ENCODE data around the gene CYB5A.
"Not testable (repeated sequence)": the region's sequence is repeated elsewhere in the genome, so short reads cannot be mapped to it uniquely, and the experiment has no call there.

Gene CYB5A

DNA sequence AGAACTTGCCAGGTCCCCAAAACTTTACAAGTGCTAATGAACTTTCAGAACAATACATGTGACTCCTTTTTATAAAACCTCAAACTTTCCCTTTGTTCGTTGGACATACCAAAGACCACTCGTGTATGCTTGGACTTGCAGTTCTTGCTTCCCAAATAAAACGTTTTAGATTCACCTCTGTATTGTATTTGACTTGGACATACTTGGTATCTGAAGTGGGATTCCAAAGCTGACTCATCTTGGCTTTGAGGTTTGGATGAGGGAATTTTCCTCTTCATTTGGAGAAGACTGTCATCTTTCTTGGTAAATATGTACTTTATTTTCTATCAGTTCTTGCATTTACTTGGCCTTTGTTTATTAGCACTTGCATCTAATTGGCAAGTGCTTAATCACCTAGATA is 8.0 kb upstream of the CYB5A start:
- FAIRE-seq (no peak), DNase-seq (ENCODE audit: extremely low spot score, insufficient read length, low read depth) (no peak)

DNA sequence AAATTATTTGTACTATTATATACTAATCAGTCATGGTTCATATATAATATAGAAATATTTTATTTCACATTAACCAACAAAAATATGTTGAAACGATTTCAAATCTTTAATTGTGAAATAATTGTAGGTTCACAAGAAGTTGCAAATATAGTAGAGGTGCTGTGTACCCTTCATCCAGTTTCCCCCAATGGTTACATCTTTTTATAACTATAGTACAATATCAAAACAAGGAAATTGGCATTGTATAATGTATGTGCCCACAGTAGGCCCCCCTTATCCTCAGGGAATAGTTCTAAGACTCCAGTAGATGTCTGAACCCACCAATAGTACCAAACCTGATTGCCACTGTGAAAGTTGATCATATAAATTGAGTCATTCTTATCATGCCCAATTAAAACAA is 7.4 kb upstream of the CYB5A start:
- DNase-seq (ENCODE audit: extremely low spot score, insufficient read length, low read depth): no peak
- FAIRE-seq: no peak

DNA sequence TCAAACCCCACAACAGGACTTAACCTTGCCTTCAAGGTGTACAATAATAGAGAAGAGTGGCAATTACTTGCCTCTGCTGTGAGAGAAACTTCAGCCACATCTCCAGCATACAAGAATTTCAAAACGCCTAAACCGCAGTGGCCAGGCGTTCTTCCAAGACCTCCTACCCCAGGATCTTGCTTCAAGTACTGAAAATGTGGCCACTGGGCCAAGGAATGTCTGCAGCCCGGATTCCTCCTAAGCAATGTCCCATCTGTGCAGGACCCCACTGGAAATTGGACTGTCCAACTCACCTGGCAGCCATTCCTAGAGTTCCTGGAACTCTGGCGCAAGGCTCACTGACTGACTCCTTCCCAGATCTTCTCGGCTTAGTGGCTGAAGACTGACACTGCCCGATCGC is 2.8 kb upstream of the CYB5A start:
- DNase-seq (ENCODE audit: extremely low spot score, insufficient read length, low read depth) (no peak), FAIRE-seq (no peak)

DNA sequence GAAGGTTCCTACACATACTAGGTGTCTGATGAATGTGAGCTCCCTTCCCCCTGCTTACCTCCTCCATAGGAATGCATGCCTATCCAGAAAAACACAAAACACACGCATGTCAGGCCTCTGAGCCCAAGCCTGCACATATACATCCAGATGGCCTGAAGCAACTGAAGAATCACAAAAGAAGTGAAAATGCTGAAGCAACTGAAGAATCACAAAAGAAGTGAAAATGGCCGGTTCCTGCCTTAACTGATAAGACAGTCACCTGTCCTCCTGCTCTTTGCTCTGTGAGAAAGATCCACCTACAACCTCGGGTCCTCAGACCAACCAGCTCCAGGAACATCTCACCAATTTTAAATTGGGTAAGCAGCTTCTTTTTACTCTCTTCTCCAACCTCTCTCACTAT is 1.2 kb upstream of the CYB5A start:
- DNase-seq (ENCODE audit: extremely low spot score, insufficient read length, low read depth); FAIRE-seq: not testable (repeated sequence)

DNA sequence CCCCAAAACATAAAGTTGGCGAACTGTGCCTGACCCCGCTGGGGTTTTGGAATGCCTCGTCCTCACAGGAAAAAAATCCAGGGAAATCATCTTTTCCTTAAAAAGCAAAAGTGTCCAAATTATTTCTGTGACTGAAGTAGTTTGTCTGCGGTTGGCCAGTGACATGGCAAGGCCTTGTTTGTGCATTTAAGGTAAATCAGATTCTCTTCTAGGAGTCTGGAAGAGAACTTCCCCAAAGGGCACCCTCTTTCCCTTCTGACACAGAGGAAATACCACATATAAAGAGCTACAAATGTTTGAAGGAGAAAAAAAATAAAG is 737 bp upstream of the CYB5A start:
- no peak for FAIRE-seq
- DNase-seq (ENCODE audit: extremely low spot score, insufficient read length, low read depth): no peak

DNA sequence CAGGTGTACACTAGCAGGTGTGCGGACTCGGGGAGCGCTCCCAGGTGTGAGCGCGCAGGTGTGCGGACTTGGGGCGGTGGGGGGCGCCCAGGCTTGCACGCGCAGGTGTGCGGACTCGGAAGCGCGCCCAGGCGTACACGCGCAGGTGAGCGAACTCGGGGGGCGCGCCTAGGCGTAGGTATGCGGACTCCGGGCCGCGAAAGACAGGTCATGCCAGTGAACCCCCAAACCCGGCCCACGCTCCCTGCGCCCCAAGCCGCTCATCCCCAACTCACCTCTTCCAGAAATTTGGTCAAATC is 342 bp downstream of the CYB5A start:
- no peak for DNase-seq (ENCODE audit: extremely low spot score, insufficient read length, low read depth)
- FAIRE-seq: no peak

DNA sequence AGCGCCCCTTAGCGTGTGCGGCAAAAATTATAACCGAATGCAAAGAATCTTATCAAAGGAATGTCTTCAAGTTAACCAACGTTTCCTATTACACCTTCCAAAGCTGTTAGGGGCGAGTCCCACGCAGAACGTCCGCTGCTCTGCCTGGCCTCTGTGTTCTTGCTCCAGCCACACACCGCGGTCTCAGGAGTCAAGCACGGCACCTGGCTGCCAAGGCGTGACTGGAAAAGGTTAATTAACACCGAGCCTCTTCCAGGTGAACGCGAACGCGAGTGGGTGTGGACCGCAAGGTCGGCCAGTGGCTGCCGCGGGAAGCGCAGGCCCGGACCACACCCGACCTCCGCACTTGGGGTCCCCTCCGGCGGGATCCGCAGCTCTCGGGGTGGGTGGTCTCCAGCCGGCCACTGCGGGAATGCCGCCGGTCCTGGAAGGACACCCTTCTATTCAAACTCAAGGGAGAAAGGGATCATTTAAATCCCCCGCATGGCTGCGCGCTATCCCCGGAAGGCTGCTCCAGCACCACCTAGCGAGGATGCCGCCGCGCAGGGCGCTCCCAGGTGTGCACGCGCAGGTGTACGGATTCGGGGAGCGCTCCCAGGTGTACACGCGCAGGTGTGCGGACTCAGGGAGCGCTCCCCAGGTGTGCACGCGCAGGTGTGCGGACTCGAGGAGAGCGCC is 830 bp downstream of the CYB5A start:
- FAIRE-seq (no peak), DNase-seq (ENCODE audit: extremely low spot score, insufficient read length, low read depth) (no peak)

DNA sequence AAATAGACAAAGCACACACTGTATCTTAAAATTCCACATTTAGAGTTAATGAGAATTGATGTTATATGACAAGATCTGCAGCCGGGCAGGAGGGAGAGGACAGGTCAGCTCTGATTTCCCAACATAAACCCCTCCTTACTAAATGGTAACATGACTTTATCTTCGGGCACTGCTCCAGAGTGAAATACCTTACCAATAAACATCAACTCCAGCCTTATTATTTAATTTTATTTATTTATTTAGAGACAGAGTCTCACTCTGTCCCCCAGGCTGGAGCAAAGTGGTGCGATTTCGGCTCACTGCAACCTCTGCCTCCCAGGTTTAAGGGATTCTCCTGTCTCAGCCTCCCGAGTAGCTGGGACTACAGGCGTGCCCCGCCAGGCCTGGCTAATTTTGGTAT is 1.7 kb downstream of the CYB5A start:
- FAIRE-seq: no peak

DNA sequence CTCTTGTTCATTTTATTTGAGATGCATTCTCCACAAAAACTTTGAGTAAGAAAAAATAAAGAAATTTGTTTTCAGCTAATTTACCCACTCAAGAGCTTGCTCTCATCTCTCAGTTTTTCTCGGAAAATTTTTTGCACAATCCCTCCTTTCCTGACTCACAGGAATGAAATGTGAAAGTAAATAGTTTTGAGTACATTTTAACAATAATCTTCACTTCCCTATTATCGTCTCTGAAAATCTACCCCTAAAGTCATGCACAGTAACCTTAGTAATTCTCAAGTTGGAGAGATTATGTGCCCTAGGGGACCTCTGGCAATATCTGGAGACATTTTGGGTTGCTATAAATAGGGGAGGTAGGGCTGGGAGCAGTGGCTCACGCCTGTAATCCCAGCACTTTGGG is 2.6 kb downstream of the CYB5A start:
- no peak for FAIRE-seq
- DNase-seq (ENCODE audit: extremely low spot score, insufficient read length, low read depth): no peak

More for the DNA sequence above, 1.7 kb downstream of the CYB5A start:
- DNase-seq (ENCODE audit: extremely low spot score, insufficient read length, low read depth): no peak

DNA sequence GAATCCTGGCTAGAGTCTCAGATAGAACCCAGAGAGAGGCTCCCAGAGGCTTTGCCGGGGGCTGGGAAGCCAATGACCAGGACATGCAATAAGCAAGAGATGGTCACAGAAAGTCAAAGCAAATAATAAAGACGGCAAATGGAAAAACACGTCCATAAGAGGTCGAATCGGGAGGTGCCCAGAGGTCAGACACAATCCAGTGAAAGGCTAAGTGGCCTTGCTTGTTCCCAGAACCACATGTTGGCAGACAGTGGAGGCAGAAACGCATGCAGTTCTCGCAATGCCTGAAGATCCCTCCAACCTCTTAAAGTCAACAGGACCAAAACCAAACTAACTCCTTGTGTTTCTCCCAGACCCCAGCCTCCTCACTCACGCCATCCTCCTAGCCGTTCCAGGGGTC is 3.0 kb downstream of the CYB5A start:
- FAIRE-seq: no peak
- no peak for DNase-seq (ENCODE audit: extremely low spot score, insufficient read length, low read depth)

DNA sequence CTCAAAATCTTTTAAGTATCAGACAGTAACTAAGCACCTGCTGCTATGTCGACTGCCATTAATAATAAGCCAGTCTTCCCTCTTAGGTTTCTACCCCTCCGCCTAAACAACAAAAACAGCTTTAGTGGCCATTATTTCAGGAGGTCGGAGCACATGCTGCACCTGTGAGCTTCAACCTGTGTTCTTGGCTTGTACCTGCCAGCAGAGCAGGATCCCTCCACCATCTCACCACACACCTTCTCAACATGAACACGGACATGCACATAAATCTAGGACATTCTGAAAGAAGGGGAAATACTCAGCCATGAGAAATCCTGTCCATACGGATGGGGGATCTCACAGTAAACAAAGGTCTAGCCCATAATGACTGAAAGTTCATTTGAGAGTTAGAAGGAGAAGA is 3.7 kb downstream of the CYB5A start:
- DNase-seq (ENCODE audit: extremely low spot score, insufficient read length, low read depth) (no peak), FAIRE-seq (no peak)

DNA sequence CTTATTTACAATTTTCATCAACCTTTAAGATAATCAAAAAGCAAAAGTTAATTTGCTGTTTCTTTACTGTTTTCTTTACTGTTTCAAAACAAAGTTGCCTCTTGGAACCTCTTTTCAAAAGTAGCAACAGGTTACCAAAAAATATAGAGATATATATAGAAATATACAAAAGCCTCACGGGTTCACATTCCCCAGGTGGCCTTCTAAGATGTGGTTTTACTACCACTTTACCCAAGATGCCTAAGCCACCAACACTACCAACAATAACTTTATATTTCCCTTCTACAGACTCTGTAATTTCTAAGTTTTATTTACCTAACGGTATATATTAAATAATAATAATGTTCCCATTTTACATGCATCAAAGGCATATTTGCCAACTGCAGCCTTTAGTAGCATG is 4.9 kb downstream of the CYB5A start:
- DNase-seq (ENCODE audit: extremely low spot score, insufficient read length, low read depth) (no peak), FAIRE-seq (no peak)

DNA sequence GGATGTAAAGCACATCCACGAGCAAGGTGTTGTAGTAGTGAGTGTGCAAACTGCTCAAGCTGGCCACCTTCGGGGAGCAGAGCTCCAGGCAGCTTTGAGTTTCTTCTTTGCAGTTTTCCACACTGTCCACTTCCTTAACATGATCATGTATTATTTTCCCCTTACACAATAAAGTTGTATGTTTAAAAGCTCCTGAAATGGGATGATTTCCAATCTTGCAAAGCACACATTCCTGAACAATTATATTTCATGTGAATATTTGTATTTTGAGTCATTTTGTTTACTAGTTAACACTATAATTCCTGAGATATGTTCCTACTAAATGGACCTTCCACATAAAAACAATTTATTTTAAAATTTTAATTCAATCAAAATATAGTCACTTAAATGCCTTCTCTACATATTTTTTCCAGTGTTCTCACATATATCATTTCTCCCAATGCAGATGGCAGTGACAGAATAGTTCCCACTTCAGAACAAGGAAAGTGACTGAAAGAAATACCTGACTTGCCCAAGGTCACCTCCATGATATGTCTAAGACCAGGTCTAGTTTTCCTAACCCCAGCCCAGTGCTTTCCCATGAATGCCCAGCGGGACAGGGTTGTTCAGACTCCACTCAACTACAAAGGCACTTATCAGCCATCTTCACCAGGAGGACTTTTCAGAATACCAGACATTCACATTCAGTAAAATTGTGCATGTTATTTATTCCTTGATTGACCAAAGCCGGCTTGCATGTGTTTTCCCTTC is 5.5 kb downstream of the CYB5A start:
- no peak for FAIRE-seq
- DNase-seq (ENCODE audit: extremely low spot score, insufficient read length, low read depth): no peak

DNA sequence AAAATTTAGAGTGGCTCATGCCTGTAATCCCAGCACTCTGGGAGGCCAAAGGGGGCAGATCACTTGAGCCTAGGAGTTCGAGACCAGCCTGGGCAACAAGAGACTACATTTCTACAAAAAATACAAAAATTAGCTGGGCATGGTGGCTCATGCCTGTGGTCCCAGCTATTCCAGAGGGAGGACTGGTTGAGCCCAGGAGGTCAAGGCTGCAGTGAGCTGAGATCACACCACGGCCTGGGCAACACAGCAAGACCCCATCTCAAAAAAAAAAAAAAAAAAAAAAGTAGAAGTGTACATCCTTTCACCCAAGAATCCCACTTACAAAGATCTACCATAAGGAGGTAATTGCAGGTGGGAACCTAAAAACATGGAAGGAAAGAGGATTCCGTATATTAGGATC is 6.2 kb downstream of the CYB5A start:
- not testable (repeated sequence) for DNase-seq (ENCODE audit: extremely low spot score, insufficient read length, low read depth); FAIRE-seq

DNA sequence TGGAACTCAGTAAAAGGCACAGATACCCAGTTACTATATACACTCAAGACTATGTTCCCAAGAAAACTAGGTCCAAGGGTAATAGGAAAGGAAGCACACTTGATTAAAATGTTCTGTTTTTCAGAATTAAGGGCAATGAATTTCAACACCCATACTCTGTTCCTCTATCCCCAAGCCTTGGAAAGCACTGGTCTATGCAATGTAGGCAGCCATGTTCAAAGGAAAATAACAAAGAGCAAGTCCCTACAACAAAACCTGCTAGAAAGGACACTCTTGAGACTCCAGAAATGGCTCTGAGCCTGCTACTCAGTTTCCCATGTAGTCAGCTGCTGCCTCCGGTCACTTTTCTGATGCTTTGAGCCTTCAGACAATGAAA is 6.8 kb downstream of the CYB5A start:
- no peak for FAIRE-seq
- no peak for DNase-seq (ENCODE audit: extremely low spot score, insufficient read length, low read depth)

DNA sequence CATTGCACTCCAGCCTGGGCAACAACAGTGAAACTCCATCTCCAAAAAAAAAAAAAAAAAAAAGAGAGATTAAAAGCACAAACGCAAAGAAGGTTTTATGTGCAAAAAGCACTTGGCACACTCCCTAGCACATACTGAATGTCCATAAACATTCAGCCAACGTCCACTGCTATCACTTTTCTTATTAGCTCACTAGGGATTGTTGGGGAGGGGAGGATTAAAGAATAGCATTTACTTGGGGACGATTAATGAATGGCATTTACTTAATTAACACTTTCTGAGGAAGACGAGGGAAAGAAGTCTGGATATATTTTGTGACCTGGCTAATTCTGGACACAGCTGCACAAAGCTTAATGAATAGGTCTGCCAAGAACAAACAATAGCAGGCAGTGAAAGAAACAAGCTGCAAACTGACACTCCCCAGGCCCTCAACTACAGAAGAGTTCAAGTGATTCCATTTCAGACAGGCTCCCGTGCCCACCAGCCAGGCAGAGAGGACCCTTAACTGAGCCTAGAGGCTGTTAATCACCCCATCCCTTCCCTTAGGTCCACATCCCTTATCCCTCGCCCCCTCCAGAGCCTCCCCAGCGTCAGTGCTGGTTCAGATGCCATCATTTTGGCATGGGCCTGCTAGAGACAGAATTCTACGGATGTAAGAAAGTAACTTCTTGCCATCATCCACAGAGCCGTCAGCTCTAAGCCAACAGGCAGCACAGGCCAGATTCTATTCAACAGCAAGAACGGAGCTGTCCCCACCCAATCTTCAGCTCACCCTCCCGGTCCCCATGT is 7.4 kb downstream of the CYB5A start:
- DNase-seq (ENCODE audit: extremely low spot score, insufficient read length, low read depth) (no peak), FAIRE-seq (no peak)

DNA sequence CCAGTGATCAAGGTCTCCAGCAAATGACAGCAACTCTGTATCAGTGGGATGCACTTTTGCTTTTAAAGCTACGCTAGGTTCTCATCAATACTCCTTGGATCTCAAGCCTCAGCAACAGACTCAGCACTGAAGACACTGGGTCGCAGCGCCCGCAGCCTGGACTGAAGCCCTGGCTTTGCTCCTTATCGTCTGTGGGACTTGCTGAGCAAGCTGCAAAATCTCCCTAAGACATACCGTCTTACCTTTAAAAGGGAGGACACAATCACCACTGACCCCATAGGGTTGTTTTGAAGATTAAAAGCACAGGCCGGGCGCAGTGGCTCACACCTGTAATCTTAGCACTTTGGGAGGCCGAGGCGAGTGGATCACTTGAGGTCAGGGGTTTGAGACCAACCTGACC is 8.1 kb downstream of the CYB5A start:
- FAIRE-seq: no peak
- DNase-seq (ENCODE audit: extremely low spot score, insufficient read length, low read depth): no peak

DNA sequence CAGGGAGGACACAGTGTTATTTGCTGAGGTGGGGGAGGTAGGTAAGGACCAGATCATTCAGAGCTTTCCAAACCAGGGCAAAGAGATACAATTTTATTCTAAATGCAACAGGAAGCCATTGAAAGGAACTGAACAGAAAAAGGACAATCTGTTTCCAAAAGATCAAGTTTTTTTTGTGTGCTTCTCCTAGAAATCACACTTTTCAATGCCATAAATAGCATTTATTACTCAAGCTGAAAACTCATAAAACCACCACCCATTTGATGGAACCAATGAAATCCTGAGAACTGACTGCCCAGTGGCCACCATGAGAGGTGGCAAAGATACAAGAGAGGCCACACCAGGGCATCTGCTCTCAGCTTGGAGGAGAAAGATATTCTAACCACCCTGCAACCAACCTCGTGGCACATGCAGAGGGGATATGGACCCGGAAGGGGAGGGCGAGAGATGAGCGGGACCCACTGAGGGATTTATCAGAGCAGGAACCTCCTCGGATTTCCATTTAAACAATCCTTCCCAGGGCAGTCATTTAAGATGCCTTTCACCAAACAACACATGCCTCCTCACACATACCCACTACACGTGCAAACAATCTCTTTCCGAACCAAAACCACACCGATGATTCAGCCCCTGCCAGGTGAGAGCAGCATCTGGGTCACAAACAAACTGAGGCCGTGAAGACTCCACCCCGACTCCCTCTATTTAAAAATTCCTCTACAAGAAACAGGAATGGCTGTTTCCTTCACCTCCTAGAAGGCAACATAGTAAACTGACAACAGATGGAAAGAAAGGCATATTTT is 8.8 kb downstream of the CYB5A start:
- no peak for FAIRE-seq
- DNase-seq (ENCODE audit: extremely low spot score, insufficient read length, low read depth): no peak

DNA sequence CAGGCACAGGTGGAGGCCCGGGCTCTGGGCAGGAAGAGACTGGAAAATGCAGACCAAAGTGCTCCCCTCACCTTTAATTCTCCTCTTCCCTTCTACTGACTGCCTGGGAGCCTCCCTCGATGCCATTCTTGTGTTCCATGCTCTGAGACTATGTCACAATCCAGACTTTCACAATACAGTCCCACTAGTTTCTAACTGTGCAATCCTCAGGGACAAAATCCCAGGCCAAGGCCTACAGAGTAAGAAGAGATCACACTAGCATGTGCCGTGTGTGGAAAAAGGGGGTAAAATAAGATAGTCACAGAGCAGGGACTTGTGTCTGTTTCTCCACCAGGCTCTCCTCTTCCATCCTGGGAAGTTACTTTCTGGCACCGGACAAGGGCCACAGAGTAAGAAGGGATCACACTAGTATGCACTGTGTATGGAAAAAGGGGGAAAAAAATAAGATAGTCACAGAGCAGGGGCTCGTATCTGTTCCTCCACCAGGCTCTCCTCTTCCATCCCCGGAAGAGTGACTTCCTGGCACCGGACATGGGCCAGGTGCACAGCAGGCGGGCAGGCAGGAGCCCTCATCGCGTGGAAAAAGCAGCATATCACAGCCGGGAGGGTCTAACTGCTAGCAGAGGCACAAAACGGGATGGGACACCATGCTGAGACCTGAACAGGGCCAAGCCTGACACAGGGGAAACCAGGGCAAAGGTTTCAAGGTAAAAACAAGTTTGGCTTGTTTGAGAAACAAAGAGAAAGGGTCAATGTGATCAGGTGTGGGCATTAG is 9.6 kb downstream of the CYB5A start:
- DNase-seq (ENCODE audit: extremely low spot score, insufficient read length, low read depth): no peak
- FAIRE-seq: no peak

Data from GM18507 (cell line).